GM19035 (cell line): ENCODE results near the gene SSC5D.
"Not testable (repeated sequence)": the region's sequence is repeated elsewhere in the genome, so short reads cannot be mapped to it uniquely, and the experiment has no call there.

Experiments used
- ATAC-seq: cut with Tn5 transposase; IDR thresholded peaks from one replicate; pipeline ENCODE4 v1.9.1; 2021; ENCODE audit not compliant: unreplicated experiment

Gene SSC5D

DNA sequence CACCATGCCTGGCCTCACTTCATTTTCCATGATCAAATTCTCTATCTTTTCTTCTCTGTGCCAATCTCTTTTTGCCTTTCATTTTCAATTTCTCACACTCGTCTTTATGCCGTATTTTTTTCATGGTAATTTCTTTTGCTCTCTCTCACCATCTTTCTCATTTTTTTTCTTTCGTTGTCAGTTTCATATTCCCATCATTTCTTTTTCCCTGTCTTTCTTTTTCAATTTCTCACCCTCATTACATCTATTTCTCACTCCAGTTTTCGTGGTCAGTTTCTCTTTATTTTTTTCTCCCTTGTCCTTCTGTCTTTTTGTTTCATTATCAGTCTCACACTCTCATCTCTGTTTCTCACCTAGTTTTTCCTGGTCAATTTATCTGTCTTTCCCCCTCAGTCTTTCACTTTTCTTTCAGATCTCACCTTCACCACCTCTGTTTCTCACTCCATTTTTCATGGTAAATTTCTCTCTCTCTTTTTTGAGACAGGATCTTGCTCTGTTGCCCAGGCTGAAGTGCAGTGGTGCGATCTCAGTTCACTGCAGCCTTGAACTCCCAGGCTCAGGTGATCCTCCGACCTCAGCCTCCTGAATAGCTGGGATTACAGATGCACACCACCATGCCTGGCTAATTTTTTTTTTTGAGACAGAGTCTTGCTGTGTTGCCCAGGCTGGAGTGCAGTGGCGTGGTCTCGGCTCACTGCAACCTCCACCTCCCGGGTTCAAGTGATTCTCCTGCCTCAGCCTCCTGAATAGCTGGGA is 14.1 kb downstream of the SSC5D start:
- ATAC-seq, result no peak

DNA sequence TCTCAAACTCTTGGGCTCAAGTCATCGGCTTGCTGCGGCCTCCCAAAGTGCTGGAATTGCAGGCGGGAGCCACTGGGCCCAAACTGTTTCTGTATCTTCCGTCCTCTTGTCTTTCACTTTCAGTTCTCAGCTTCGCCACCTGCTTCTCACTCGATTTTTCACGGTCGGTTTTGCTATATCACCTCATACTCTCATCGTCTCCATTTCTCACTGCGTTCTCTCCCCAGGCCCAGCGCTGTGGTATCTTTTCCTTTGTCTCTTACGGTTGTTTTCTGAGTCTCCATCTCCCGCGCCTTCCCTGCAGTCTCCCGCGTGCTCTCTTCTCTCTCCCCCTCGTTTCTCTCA is 14.9 kb downstream of the SSC5D start:
- no peak for ATAC-seq

DNA sequence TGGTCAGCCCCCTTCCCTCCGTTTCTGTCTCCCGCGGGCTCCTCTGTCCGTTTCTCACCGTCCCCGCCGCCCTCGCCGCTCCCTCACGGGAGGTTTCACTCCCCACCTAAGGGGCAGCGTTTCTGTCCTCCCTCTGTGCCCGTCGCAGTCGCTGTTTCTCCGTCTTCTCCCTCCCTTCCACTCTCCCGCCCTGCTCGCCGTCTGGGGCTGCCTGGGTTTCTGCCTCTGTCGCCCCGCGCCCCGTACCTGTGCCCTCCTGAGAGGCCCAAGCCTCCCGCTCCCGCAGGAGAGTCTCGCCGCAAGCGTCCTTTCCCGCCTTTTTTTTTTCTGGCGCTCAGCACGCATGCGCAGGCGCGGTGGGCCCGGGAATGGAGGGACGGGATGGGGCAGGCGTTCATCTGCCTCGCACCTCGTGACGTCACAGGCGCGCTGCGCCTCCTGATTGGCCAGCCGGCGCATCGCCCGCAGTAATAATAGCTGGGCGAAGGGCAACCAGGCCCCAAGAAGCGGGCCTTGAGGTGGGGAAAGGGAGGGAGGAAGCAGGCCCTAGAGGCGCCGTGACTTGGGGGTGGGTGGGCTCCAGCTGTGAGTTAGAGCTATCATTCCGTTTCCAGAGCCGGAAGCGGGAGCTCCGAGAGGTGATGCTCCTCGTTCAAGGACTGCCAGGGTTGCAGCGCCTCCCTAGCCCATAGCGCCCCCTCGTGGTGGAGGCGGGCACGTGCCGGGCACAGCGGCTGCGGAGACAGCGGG is 15.4 kb downstream of the SSC5D start:
- ATAC-seq, result peak; percentile 90

DNA sequence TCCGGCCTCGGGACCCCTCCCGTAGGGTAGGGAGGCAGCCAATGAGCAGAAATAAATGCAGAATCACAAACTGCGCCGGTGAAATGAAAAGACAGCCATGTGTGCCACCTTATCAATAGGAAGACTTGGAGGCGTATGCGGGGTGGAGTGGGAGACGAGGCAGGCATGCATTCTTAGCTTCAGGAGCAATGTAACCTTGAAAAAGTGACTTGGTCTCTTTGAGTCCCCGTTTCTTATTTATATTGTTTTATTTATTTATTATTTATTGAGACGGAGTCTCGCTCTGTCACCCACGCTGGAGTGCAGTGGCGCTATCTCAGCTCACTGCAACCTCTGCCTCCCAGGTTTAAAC is 16.0 kb downstream of the SSC5D start:
- no peak for ATAC-seq

DNA sequence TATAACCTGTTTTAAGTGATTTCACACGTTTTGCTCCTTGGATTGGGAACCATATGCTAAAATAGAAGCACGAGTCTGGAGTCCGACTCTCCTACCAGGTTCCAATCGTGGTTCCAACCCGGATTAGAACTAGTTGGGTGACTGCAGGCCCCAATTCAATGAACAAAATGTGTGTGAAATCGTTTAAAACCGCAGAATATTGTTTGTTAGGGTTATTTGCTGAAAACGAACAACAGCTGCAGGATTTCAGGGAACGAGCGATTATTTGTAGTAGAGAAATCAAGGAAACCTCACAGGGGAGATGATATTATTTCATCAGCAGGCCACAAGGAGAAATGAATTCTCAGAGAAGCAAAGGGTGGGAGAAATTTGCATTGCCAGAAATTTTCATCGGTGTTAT is 16.7 kb downstream of the SSC5D start:
- no peak for ATAC-seq

DNA sequence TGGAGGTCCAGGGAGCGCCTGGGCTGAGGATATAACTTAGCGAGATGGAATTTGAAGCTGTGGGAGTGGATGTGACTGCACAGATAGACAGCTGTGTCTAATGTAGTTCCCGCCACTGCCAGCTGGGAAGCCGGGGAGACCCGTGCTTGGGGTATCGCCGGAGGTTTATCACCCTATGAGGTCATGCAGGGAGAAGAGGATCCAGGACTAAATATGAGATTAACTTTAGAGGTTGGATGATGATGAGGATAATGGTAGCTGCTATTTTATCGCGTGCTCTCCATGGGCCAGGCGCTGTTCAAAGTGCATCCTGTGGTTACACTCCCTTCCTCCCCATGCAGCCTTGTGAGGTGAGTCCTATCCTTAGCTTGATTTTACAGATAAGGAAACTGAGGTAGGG is 19.9 kb downstream of the SSC5D start:
- no peak for ATAC-seq

DNA sequence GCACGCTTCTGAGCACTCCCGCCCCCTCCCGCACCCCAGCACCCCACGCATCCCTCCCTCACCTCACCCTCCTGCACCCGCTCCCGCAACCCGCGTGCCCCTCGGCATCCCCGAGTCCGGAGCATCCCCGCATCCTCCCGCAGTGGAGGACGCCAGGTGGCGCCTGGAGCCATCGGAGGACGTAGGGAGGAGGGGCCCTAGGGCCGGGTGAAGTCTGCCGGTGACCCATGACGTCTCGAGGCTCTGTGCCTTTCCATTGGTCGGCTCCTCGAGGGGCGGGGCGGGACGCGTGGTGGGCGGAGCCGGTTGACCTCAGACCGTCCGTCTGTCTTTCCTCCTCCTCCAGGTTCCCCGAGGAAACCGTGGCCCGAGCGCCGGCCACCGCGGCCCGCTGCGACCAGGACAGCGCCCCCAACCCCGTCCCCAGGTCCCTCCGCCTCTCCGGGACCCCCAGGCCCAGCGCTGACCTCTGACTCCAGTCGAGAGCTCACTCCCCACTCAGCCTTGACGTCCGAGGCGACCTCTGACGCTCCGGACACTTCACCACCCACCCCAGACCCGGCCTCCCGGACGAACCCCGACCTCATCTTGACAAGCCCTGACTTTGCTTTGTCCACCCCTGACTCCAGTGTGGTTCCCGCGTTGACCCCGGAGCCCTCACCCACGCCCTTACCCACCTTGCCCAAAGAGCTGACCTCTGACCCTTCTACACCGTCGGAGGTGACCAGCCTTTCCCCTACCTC is 28.8 kb downstream of the SSC5D start:
- peak; percentile 98 for ATAC-seq

DNA sequence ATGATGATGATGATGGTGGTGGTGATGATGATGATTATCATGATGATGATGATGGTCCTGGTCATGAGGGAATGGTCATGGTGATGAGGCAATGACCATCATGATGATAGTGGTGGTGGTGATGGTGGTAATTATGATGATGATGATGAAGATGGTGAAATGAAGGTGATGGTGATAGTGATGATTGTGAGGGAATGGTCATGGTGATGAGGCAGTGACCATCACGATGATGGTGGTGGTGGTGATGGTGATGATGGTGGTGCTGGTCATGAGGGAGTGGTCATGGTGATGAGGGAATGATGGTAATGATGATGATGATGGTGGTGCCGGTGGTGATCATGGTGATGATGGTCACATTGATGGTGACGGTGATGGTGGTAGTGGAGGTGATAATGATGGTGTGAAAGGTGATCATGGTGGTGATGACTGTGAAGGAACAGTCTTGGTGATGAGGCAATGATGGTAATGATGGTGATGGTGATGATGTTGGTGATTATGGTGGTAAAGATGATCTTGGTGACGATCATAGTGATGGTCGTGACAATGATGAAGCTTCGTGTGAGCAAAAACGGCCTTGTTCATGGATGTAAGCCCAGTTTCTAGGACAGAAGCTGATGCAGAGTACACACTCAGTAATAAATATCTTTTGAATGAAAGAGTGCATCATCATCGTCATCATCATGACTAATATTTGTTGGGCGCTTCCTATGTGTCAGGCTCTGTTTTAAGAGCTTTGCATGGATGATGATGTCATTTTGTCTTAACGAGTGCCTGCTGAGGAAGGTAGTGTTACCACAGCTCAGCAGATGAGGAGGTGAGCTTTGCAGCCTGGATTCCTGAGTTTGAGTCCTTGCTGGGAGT is 31.4 kb downstream of the SSC5D start:
- ATAC-seq, result no peak

DNA sequence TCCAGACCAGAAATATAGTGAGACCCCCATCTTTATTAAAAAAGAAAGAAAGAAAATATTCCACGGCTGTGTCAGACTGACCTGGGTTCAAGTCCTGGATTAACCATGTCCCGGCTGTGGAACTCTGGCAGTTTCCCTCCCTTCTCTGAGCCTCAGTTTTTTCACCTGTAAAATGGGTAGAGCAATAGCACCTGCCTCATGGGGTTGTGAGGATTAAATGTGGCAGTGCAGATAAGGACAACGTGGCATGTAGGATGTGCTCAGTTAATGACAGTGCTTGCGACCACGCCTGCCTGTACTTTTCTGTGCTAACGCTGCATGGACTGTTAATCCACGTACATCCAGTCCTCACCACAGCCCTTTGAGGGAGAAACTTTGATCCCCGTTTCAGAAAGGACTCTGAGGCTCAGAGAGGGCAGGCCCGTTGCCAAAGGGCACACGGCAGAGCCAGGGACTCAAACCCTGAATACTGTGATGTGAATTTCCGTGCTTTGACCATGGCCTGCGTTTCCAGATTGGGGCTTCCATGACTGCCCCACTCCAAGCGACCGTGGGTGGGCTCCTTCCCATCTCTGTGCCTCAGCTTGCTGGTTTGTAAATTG is 32.6 kb downstream of the SSC5D start:
- ATAC-seq, result no peak

DNA sequence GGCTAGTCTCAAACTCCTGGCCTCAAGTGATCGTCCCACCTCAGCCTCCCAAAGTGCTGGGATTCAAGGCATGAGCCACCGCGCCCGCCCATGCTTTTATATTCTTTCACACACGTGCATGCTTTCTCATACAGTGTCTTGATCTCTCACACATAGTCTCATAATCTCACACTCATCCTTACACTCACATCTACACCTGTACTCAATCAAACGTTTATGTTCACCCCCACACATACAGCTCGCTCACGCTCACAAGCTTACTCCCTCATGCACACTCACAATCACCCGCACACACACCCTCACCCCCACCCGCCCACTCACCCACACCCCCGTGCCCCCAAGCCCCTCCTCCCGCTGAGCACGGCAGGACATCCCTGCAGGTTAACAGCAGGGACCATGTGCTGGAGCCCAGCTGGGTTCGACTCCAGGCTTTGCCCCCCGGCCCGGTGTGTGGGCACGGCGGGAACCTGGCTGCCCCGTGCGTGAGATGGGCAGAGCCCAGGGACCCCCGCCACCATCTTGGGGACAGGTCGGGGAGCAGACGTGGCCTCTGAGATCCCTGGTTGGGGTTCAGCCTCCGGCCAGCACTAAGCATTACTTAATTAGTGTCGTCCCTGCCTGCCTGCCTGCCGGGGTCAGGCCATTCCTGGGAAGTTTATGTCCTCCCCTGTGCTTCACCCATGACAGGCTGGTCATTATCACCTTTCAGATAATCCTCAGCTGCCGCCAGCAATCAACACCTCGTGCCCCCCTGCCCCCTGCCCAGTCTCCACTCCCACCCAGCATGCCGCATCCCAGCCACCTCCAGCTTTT is 37.3 kb downstream of the SSC5D start:
- ATAC-seq, result no peak

DNA sequence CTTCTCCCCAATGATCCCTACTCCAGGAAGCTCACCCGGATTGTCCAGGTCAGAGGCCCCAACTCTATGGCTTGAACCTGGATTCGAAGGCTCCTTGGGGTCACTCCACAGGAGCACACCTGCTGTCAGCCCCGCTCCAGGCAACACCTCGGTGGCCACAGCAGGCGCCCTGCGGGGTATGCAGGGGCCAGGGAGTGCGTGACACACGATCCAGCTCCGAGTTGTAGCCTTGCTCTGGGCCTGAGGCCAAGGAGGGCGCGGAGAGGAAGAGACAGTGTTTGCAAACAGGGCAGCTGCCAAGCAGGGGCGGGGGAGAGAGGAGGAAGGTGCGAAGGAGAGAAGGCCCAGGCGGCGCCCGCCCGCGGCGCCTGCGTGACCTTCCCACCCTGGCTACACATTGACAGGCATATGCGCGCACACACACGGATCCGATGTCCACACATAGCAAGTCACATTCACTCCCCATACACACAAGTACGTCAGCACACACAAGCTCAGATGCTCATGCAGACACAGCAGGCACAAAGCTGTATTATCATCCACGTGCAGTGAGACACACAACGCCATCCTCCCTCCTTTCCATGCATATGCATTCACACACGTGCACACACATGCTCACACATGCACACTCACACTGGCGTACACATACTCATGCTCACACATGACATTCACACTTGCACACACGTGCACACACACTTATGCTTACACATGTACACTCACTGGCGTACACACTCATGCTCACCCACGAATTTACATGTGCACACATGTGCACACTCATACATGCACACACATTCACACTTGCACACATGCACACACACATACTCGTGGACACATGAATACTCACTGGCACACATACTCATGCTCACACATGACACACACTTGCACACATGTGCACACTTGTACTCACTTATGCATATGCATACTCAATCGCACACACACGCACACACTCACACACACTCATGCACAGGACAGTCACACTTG is 38.3 kb downstream of the SSC5D start:
- no peak for ATAC-seq

DNA sequence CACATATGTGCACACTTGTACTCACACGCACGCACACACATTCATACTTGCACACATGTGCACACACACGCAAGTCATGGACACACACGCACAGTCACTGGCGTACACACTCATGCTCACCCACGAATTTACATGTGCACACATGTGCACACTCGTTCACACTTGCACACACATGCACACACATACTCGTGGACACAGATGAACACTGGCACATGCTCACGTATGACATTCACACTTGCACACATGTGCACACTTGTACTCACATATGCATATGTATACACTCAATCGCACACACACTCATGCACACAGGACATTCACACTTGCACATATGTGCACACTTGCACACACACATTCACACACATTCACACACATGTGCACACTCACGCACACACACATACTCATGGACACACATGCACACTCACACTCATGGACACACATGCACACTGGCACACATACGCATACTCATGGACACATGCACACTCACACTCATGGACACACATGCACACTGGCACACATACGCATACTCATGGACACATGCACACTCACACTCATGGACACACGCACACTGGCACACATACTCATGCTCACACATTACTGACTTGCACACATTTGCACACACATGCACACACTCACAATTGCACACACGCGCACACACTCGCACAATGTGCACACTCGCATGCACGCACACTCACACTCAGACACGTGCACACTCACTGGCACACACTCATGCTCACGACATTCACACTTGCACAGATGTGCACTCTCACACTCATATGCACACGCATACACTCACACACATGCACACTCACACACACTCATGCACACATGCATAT is 39.2 kb downstream of the SSC5D start:
- ATAC-seq, result no peak

DNA sequence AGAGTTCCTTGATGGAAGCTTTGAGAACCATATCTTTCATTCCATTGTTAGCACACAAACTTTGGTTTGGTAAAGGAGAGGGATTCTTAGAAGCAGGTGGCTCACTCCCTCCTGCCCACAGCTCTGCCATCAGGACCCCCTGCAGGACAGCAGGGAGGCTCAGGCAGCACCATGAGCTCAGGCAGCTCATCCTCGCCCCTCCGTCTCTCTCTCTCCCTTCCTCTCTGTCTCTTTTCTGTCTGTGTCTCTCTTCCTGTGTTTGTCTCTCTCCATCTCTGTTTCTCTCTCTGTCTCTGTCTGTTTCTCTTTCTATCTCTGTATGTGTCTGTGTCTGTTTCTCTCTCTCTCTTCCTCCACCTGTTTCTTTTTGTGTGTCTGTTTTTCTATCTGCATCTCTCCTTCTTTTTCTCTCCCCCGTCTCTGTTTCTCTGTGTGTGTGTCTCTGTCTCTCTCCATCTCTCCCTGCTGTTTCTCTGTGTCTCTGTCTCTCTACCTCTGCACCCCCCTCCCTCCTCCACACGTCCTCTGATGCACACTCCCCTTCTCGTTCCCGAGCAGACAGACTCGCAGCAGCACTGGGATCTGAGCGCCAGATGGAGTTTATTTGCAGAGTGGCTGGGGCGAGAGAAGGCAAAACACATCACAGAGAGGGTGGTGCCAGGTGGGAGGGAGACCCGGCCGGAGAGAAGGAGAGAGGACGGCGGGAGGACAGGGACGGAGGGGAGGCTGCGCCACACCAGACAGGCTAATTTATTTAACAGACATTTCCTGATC is 40.0 kb downstream of the SSC5D start:
- ATAC-seq, result no peak

DNA sequence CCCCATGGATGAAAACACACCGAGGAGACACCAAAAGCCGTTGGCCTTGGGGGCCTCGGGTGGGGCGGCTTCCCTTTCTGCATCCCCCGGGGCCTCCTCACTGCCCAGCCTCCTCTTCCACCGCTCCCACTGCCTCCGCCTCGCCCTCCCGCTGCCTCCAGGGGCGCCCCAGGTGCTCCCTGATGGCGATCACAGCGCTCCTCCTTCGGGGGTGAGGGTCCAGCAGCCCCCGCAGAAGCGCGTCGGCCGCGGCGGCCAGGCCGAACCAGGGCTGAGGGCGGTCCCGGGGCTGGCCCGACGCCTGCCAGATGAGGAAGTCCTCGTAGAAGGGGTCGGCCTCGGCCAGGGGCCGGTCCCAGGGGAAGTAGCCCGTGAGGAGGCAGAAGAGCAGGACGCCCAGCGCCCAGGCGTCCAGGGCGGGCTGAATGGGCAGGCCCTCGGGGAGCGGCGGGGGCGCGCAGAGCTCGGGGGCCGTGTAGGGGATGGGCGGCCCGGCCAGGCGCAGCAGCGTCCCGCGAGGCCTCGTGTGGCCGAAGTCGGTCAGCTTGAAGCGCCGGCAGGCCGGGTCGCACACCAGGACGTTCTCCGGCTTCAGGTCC is 41.5 kb downstream of the SSC5D start:
- ATAC-seq, result no peak

DNA sequence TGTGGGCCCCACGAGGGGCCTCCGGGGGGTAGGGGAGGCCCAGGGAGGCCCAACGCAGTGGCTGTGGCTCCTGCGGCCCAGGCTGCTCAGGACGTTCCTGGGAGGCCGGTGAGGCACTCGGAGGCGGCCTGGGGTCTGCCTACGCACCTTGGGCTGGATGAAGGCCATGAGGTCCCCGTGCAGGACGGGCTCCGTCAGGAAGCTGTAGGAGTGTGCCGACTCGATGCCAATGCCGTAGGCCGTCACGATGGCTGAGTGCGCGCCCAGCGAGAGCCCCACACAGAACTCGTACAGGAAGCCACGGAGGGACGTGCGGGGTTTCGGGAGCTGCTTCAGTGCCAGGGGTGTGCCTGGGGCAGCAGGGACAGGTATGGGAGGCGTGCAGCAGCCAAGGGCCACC is 42.8 kb downstream of the SSC5D start:
- no peak for ATAC-seq

DNA sequence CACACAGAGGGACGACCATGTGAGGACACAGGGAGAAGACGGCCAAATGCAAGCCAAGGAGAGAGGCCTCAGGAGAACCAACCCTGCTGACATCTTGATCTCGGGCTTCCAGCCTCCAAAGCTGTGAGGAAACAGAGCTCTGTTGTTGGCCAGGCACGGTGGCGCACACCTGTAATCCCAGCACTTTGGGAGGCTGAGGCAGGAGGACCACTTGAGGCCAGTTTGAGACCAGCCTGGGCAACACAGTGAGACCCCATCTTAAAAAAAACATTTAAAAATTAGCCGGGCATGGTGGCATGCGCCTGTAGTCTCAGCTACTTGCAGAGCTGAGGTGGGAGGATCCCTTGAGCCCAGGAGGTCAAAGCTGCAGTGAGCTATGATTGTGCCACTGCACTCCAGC is 46.0 kb downstream of the SSC5D start:
- not testable (repeated sequence) for ATAC-seq
